Measurements from ENCODE around the gene SRCAP. TPM values are rescaled to one million over a fixed set of nuclear protein-coding genes. Genes with fewer than 3 reads are reported as not detected.

Gene SRCAP
- total RNA-seq, 1 experiment from 2014 or later = 60.7 TPM

GRCh38 chr16:30760577-30761426, 61.8 kb downstream of the SRCAP start:
- peak overlapping the region; percentile 88 for H3K27ac Mint-ChIP-seq (ENCODE audit: low read depth, unreplicated experiment)

GRCh38 chr16:30761427-30761927, 62.5 kb downstream of the SRCAP start:
- ChIA-PET CTCF (no interaction called here), POLR2A (interaction anchor here (0.6 to 5.9 kb wide), 4 partner anchors 13 to 64 kb away, joined by 3 to 55 read pairs (median 30); partner anchors contain the start of gene PHKG2)
- H3K4me3 Mint-ChIP-seq (ENCODE audit: unreplicated experiment) = peak overlapping the region; percentile 87
- peak; percentile 29 for DNase-seq (ENCODE audit: unreplicated experiment)
- intact Hi-C loops (cut with micrococcal nuclease) = no loop called here
- no peaks in the 10 kb centered on the region for H3K9me3 Mint-ChIP-seq (ENCODE audit: unreplicated experiment)
- peaks cover 38% of the 10 kb centered on the region for H3K36me3 Mint-ChIP-seq (ENCODE audit: insufficient read depth, unreplicated experiment)
- H3K4me1 Mint-ChIP-seq (ENCODE audit: insufficient read depth, unreplicated experiment) = peaks cover 17% of the 10 kb centered on the region
- H3K27me3 Mint-ChIP-seq (ENCODE audit: insufficient read depth, unreplicated experiment) = no peaks in the 10 kb centered on the region
- BruUV-seq (replicated peaks) = no TSS peak
- H3K27ac Mint-ChIP-seq (ENCODE audit: low read depth, unreplicated experiment) = peak overlapping the region; percentile 88
- TF ChIP-seq, protein P1, sequence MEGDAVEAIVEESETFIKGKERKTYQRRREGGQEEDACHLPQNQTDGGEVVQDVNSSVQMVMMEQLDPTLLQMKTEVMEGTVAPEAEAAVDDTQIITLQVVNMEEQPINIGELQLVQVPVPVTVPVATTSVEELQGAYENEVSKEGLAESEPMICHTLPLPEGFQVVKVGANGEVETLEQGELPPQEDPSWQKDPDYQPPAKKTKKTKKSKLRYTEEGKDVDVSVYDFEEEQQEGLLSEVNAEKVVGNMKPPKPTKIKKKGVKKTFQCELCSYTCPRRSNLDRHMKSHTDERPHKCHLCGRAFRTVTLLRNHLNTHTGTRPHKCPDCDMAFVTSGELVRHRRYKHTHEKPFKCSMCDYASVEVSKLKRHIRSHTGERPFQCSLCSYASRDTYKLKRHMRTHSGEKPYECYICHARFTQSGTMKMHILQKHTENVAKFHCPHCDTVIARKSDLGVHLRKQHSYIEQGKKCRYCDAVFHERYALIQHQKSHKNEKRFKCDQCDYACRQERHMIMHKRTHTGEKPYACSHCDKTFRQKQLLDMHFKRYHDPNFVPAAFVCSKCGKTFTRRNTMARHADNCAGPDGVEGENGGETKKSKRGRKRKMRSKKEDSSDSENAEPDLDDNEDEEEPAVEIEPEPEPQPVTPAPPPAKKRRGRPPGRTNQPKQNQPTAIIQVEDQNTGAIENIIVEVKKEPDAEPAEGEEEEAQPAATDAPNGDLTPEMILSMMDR (IDR thresholded peaks at IDR 0.05; ENCODE audit: unreplicated experiment) = no peak

More at GRCh38 chr16:30760577-30761426, 61.8 kb downstream of the SRCAP start:
- Mint-ChIP-seq H3K27me3 (ENCODE audit: insufficient read depth, unreplicated experiment) (no peaks in the 10 kb centered on the region), H3K4me1 (ENCODE audit: insufficient read depth, unreplicated experiment) (peaks cover 17% of the 10 kb centered on the region), H3K4me3 (ENCODE audit: unreplicated experiment) (peak overlapping the region; percentile 87), H3K36me3 (ENCODE audit: insufficient read depth, unreplicated experiment) (peaks cover 32% of the 10 kb centered on the region), H3K9me3 (ENCODE audit: unreplicated experiment) (no peaks in the 10 kb centered on the region)
- ChIA-PET CTCF (interaction anchor here (0.8 to 1.1 kb wide), 2 partner anchors 11 to 26 kb away, joined by 3 to 4 read pairs; no protein-coding TSS in a partner anchor), POLR2A (interaction anchor here (0.6 to 5.9 kb wide), 6 partner anchors 12 to 189 kb away, joined by 3 to 55 read pairs (median 14); partner anchors contain the start of gene PHKG2)
- TF ChIP-seq, protein P1 (IDR thresholded peaks at IDR 0.05; ENCODE audit: unreplicated experiment) = no peak
- intact Hi-C loops (cut with micrococcal nuclease) = no loop called here
- TSS peak; percentile 34 for BruUV-seq (replicated peaks)
- DNase-seq (ENCODE audit: unreplicated experiment) = no peak

- CTCF ChIA-PET = interaction anchor here (1.1 kb wide), 1 partner anchor 83 kb away, joined by 3 read pairs; no protein-coding TSS in a partner anchor
- Mint-ChIP-seq H3K4me3 (ENCODE audit: unreplicated experiment) (peak within 1 kb of the TSS; percentile 87), H3K9me3 (ENCODE audit: unreplicated experiment) (no peaks in the 10 kb centered on the region), H3K27ac (ENCODE audit: low read depth, unreplicated experiment) (peak within 1 kb of the TSS; percentile 88), H3K27me3 (ENCODE audit: insufficient read depth, unreplicated experiment) (no peaks in the 10 kb centered on the region), H3K4me1 (ENCODE audit: insufficient read depth, unreplicated experiment) (peaks cover 17% of the 10 kb centered on the region), H3K36me3 (ENCODE audit: insufficient read depth, unreplicated experiment) (peaks cover 45% of the 10 kb centered on the region)
- TF ChIP-seq, protein P1 (IDR thresholded peaks at IDR 0.05; ENCODE audit: unreplicated experiment) = no peak
- TSS peak; percentile 65 for BruUV-seq (replicated peaks)
- POLR2A ChIA-PET = interaction anchor here (0.7 to 5.9 kb wide), 11 partner anchors 9 to 77 kb away, joined by 3 to 55 read pairs (median 7); partner anchors contain the start of gene PHKG2
- intact Hi-C loops (cut with micrococcal nuclease) = loop anchor here (1.0 kb wide), 1 partner anchor 21 kb away; no protein-coding TSS in a partner anchor
- peak; percentile 98 for DNase-seq (ENCODE audit: unreplicated experiment)
Measured at GRCh38 chr16:30761928-30762902, 63.2 kb downstream of the SRCAP start, which contains the start of the genes CFAP119 and RNF40. TSS of gene CFAP119 (minus strand) at chr16:30762062. CDS start at chr16:30761748, 314 bp downstream. TSS of gene RNF40 (plus strand) at chr16:30762322. CDS start at chr16:30762546, 224 bp downstream.
